Medulla oblongata (tissue), 1 donor: Measurements from ENCODE around the gene HIP1R.

Experiments used
- DNase-seq: peaks from one replicate; pipeline ENCODE4 v3.0.0-alpha.2; 2015; ENCODE audit errors: extremely low spot score

Gene HIP1R

GRCh38 chr12:122860854-122861586, 25.8 kb downstream of the HIP1R start:
- no peak for DNase-seq

GRCh38 chr12:122861587-122861970, 26.3 kb downstream of the HIP1R start:
- DNase-seq: no peak

GRCh38 chr12:122862110-122862634, 26.9 kb downstream of the HIP1R start:
- DNase-seq: no peak

- DNase-seq: no peak
These were observed 27.8 kb downstream of the HIP1R start for GRCh38 chr12:122862872-122863701.

- DNase-seq: no peak
These were observed 29.6 kb downstream of the HIP1R start for GRCh38 chr12:122864894-122865253.

GRCh38 chr12:122865268-122866231, 30.3 kb downstream of the HIP1R start:
- no peak for DNase-seq

- no peak for DNase-seq
These were observed 31.1 kb downstream of the HIP1R start for GRCh38 chr12:122866379-122866778.

- DNase-seq: no peak
These were observed 31.8 kb downstream of the HIP1R start for GRCh38 chr12:122866950-122867607.

- DNase-seq: no peak
These were observed 32.6 kb downstream of the HIP1R start for GRCh38 chr12:122867691-122868461.

- DNase-seq: no peak
These were observed 33.4 kb downstream of the HIP1R start for GRCh38 chr12:122868471-122869177.

- DNase-seq: no peak
These were observed 34.1 kb downstream of the HIP1R start for GRCh38 chr12:122869207-122869973.

- no peak for DNase-seq
These were observed 35.0 kb downstream of the HIP1R start for GRCh38 chr12:122870163-122870842.

- DNase-seq: peak; percentile 79
These were observed 35.8 kb downstream of the HIP1R start for GRCh38 chr12:122870867-122871664.

GRCh38 chr12:122871851-122872780, 36.9 kb downstream of the HIP1R start:
- peak; percentile 85 for DNase-seq

- no peak for DNase-seq
These were observed 37.6 kb downstream of the HIP1R start for GRCh38 chr12:122872815-122873361.

GRCh38 chr12:122873540-122873939, 38.3 kb downstream of the HIP1R start:
- no peak for DNase-seq
